Measurements from ENCODE around the gene PRDM5.

DNA sequence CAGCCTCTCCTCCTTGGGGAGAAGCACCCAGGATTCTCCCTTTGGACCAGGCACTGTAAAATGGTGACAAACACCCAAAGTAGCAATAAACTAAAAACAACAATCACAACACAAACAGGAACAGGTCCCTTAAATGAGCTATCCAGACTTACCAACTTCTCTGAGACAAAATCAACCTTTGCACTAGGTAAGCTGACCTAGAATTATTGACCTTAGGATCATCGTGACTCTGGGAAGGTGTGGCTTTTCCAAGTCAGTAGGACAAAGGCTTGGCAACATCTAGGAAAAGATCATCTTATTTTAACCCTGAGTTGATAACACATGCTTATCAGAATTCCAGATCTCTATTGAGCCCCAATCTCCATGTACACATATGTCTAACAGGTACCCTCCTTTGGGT lies 166.7 kb downstream of the PRDM5 start:
- no peak for TF ChIP-seq EZH2 (IDR thresholded peaks at IDR 0.05; ENCODE audit: borderline replicate concordance, low read depth, low read length)
- no peak for TF ChIP-seq ZNF354B (CRISPR knock-in tag; IDR thresholded peaks at IDR 0.05)
- TF ChIP-seq ZNF586 (CRISPR knock-in tag; conservative IDR thresholded peaks at IDR 0.05): no peak
